H1 (cell line): ENCODE results near the gene COL4A1. TPM values are rescaled to one million over a fixed set of nuclear protein-coding genes. Genes with fewer than 3 reads are reported as not detected.

Source experiments
- CTCF ChIA-PET: fragments of 300-600 bp; sonication (Branson Sonifier 250); formaldehyde crosslinking; loops from one replicate; lab custom pipeline; 2021; ENCODE audit not compliant: partially characterized antibody; lab: Charles Lee
- POLR2A ChIA-PET: fragments of 300-600 bp; sonication (Branson Sonifier 250); formaldehyde crosslinking; loops from one replicate; lab custom pipeline; 2021; ENCODE audit warnings: inconsistent platforms; ENCODE audit not compliant: partially characterized antibody; lab: Charles Lee
- DNase-seq, 2 experiments: peaks; one replicate each; pipeline versions ENCODE4 v3.0.0 to v3.0.0-alpha.2; 2010 to 2022; ENCODE audit warnings: low spot score in 2 of 2, low read depth in 1 of 2, mixed read lengths in 1 of 2
- FAIRE-seq: peaks from 2 replicates; lab custom pipeline; 2011; peaks lifted over from hg19 to GRCh38; lab: Jason Lieb, UNC
- H2AFZ ChIP-seq: 2 replicates; pipeline ENCODE4 v1.8.1; 2012; ENCODE audit warnings: low read length, inconsistent platforms
- H2AK5ac ChIP-seq: 2 replicates; pipeline ENCODE4 v1.6.1; 2013; ENCODE audit warnings: low read depth, low read length
- H2BK120ac ChIP-seq: replicated peaks from 2 replicates; pipeline ENCODE3; 2013; ENCODE audit warnings: low read depth, low read length, inconsistent platforms
- H2BK12ac ChIP-seq: 2 replicates; pipeline ENCODE4 v1.6.1; 2013; ENCODE audit warnings: low read depth, low read length
- H2BK15ac ChIP-seq: 2 replicates; pipeline ENCODE4 v1.6.1; 2013; ENCODE audit warnings: low read length
- H2BK20ac ChIP-seq: 2 replicates; pipeline ENCODE4 v1.6.1; 2013; ENCODE audit warnings: low read length
- H2BK5ac ChIP-seq: 2 replicates; pipeline ENCODE4 v1.6.1; 2013; ENCODE audit warnings: low read depth, low read length
- H3K14ac ChIP-seq: 2 replicates; pipeline ENCODE4 v1.6.1; 2013; ENCODE audit warnings: inconsistent platforms; ENCODE audit not compliant: insufficient read length
- H3K18ac ChIP-seq: 2 replicates; pipeline ENCODE4 v1.6.1; 2013; ENCODE audit warnings: low read length; ENCODE audit errors: extremely low read depth
- H3K23ac ChIP-seq: 2 replicates; pipeline ENCODE4 v1.6.1; 2013; ENCODE audit warnings: inconsistent platforms; ENCODE audit not compliant: insufficient read length
- H3K23me2 ChIP-seq: 2 replicates; pipeline ENCODE4 v1.6.1; 2013; ENCODE audit warnings: low read depth, low read length
- H3K27ac ChIP-seq: 2 replicates; pipeline ENCODE4 v1.6.1; 2011; ENCODE audit warnings: low read depth, low read length, inconsistent platforms
- H3K27me3 ChIP-seq, 4 experiments: replicated peaks in 1 of 4; 1 replicate in 1 of 4; 2 replicates in 3 of 4; pipeline versions ENCODE4 v1.6.1 to v1.8.1; 2011 to 2013; ENCODE audit warnings: low read length in 3 of 4, mild to moderate bottlenecking in 3 of 4, inconsistent platforms in 2 of 4, mixed read lengths in 2 of 4, moderate library complexity in 1 of 4; ENCODE audit not compliant: control insufficient read depth in 3 of 4, insufficient read depth in 3 of 4; ENCODE audit errors: extremely low read depth in 1 of 4
- H3K36me3 ChIP-seq, 4 experiments: 2 replicates each; pipeline versions ENCODE4 v1.6.1 to v1.8.1; 2011 to 2013; ENCODE audit warnings: mild to moderate bottlenecking in 4 of 4, low read length in 3 of 4, moderate library complexity in 2 of 4, control low read depth in 1 of 4, inconsistent platforms in 1 of 4; ENCODE audit not compliant: insufficient read depth in 4 of 4, control insufficient read depth in 2 of 4
- H3K4ac ChIP-seq: replicated peaks from 2 replicates; pipeline ENCODE3; 2013; ENCODE audit warnings: low read length, low read depth, mixed read lengths, inconsistent platforms; ENCODE audit not compliant: insufficient read length
- H3K4me1 ChIP-seq, 4 experiments: replicated peaks in 1 of 4; 1 replicate in 1 of 4; 2 replicates in 3 of 4; pipeline versions ENCODE4 v1.6.1 to v1.8.1; 2011 to 2013; ENCODE audit warnings: low read length in 3 of 4, inconsistent platforms in 2 of 4, mixed read lengths in 1 of 4; ENCODE audit not compliant: insufficient read depth in 4 of 4, control insufficient read depth in 3 of 4
- H3K4me2 ChIP-seq, 2 experiments: 2 replicates each; pipeline versions ENCODE4 v1.6.1 to v1.8.1; 2011 to 2013; ENCODE audit warnings: low read depth in 2 of 2, low read length in 2 of 2, control low read depth in 1 of 2, inconsistent platforms in 1 of 2, mild to moderate bottlenecking in 1 of 2; ENCODE audit not compliant: insufficient read depth in 1 of 2
- H3K4me3 ChIP-seq, 4 experiments: fragments of 200-600, 300-600 bp in 1 of 4; sonication (generic), shearing (Covaris generic), sonication (Bioruptor Twin) in 1 of 4; 2 replicates each; pipeline versions ENCODE4 v1.5.1 to v1.8.1; 2011 to 2016; ENCODE audit warnings: low read length in 4 of 4, low read depth in 3 of 4, control low read depth in 2 of 4, inconsistent platforms in 2 of 4, mild to moderate bottlenecking in 2 of 4, mixed read lengths in 1 of 4, moderate library complexity in 1 of 4; ENCODE audit not compliant: insufficient read depth in 2 of 4; ENCODE audit errors: extremely low read depth in 1 of 4
- H3K56ac ChIP-seq: replicated peaks from 2 replicates; pipeline ENCODE3; 2013; ENCODE audit warnings: low read depth, mild to moderate bottlenecking, mixed read lengths, low read length, inconsistent platforms; ENCODE audit not compliant: insufficient read length
- H3K79me1 ChIP-seq: 2 replicates; pipeline ENCODE4 v1.6.1; 2013; ENCODE audit warnings: low read depth, low read length, control low read depth
- H3K79me2 ChIP-seq, 2 experiments: 2 replicates each; pipeline versions ENCODE4 v1.6.1 to v1.8.1; 2012 to 2013; ENCODE audit warnings: low read length in 2 of 2, mild to moderate bottlenecking in 2 of 2, inconsistent platforms in 1 of 2; ENCODE audit not compliant: insufficient read depth in 2 of 2, control insufficient read depth in 1 of 2
- H3K9ac ChIP-seq, 4 experiments: replicated peaks in 1 of 4; 1 replicate in 1 of 4; 2 replicates in 3 of 4; pipeline versions ENCODE4 v1.6.1 to v1.8.1; 2011 to 2013; ENCODE audit warnings: low read depth in 3 of 4, low read length in 3 of 4, control low read depth in 2 of 4, mild to moderate bottlenecking in 2 of 4, moderate library complexity in 2 of 4, inconsistent platforms in 1 of 4; ENCODE audit errors: extremely low read depth in 1 of 4
- H3K9me3 ChIP-seq, 2 experiments: 2 replicates each; pipeline versions ENCODE4 v1.6.1 to v1.8.1; 2012 to 2013; ENCODE audit warnings: mild to moderate bottlenecking in 2 of 2, moderate library complexity in 2 of 2, control low read depth in 1 of 2, inconsistent platforms in 1 of 2, low read depth in 1 of 2, low read length in 1 of 2, mixed read lengths in 1 of 2; ENCODE audit not compliant: insufficient read depth in 2 of 2
- H4K20me1 ChIP-seq, 2 experiments: replicated peaks in 1 of 2; 2 replicates each; pipeline versions ENCODE3 to v1.8.1; 2011 to 2013; ENCODE audit warnings: inconsistent platforms in 2 of 2, low read length in 2 of 2, mild to moderate bottlenecking in 1 of 2; ENCODE audit not compliant: insufficient read depth in 2 of 2, control insufficient read depth in 1 of 2
- H4K5ac ChIP-seq: 2 replicates; pipeline ENCODE4 v1.6.1; 2013; ENCODE audit warnings: low read length, low read depth, mixed read lengths, inconsistent platforms; ENCODE audit not compliant: insufficient read length
- H4K8ac ChIP-seq: 2 replicates; pipeline ENCODE4 v1.8.0; 2013; ENCODE audit warnings: mild to moderate bottlenecking, moderate library complexity, low read length, inconsistent platforms; ENCODE audit not compliant: insufficient read depth; ENCODE audit errors: extremely low read depth
- H4K91ac ChIP-seq: replicated peaks from 2 replicates; pipeline ENCODE3; 2013; ENCODE audit warnings: low read length, mixed read lengths, inconsistent platforms; ENCODE audit not compliant: insufficient read length
- CREB1 ChIP-seq: IDR thresholded peaks from 2 replicates; pipeline ENCODE4 v1.6.1; 2012; ENCODE audit warnings: inconsistent platforms
- JUN ChIP-seq: IDR thresholded peaks from 2 replicates; pipeline ENCODE4 v1.6.1; 2011; ENCODE audit warnings: low read depth, mild to moderate bottlenecking, improper control_type of control experiment, low read length
- KDM5A ChIP-seq: fragments of 200-600 bp; IDR thresholded peaks from 2 replicates; pipeline ENCODE4 v1.7.1; 2012; ENCODE audit warnings: mild to moderate bottlenecking, low read length, inconsistent platforms, mixed read lengths
- NANOG ChIP-seq: IDR thresholded peaks from 2 replicates; pipeline ENCODE4 v1.6.1; 2011; ENCODE audit warnings: low read length, low read depth, mild to moderate bottlenecking, inconsistent platforms; ENCODE audit not compliant: insufficient read depth, poor library complexity, severe bottlenecking
- SIX5 ChIP-seq: IDR thresholded peaks from 2 replicates; pipeline ENCODE4 v1.6.1; 2011; ENCODE audit warnings: mild to moderate bottlenecking, low read depth, low read length
- SP1 ChIP-seq: IDR thresholded peaks from 2 replicates; pipeline ENCODE4 v1.6.1; 2011; ENCODE audit warnings: low read depth, low read length
- WGBS, 2 experiments: shearing (Covaris generic) in 1 of 2; methylation state at CpG; one replicate each; pipeline versions ENCODE4 v1.1.6 to v1.1.7; 2013 to 2015; ENCODE audit warnings: low lambda C conversion rate in 2 of 2, mixed read lengths in 2 of 2, inconsistent platforms in 1 of 2, low coverage in 1 of 2, missing lambda C conversion rate in 1 of 2; ENCODE audit not compliant: insufficient replicate concordance in 2 of 2, insufficient coverage in 1 of 2, insufficient read length in 1 of 2; ENCODE audit errors: extremely low coverage in 1 of 2, missing lambda C conversion rate in 1 of 2; 5-methylcytosine and 5-hydroxymethylcytosine counted together
- polyA plus RNA-seq, 7 experiments: library from polyadenylated mRNA; depleted of rRNA in 3 of 7; stranded (reverse) in 5 of 7; unstranded in 2 of 7; fragments of >200 nt in 5 of 7; fragments of 200-250 nt in 2 of 7; gene quantifications; 1 replicate in 5 of 7; 2 replicates in 1 of 7; 4 replicates in 1 of 7; pipeline versions ENCODE4 v1.2.1 to v1.2.3, GENCODE V29; 2011 to 2013; ENCODE audit warnings: missing spikeins in 2 of 7, mixed read lengths in 2 of 7
- total RNA-seq: library from RNA; stranded (reverse); fragmentation: NEBNext Ultra II Directional; extraction: Animal tissue kit (Norgen Biotek cat#: 25700); gene quantifications from 2 replicates; pipeline ENCODE4 v1.2.1, GENCODE V29; 2021

COL4A1 gene
- total and polyA plus RNA-seq, 2 of the 8 experiments (the other 6 are each of a cell fraction or from before 2014, with no cell fraction given): 30.7 to 82.0 TPM

DNA sequence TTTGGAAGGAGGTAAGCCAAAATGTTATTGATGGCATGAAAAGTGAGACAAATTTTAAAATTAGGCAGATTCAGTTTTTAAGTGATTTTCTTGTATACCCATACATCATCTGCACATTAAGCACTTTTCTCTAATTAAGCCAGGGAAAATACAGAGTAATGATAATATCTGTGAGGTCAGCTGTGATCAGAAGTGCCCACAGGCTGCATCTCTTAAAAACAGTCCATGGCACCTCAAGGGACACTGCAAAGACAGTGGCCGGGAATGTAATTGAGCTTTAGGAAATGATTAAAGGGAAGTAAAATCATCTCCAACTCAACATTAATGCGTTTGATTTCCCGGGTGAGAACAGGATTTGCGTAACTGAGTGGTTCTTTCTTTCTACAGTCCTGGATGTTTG, 2.0 kb downstream of the COL4A1 start:
- Histone ChIP-seq H2AFZ (no peak overlapping the region), H3K27me3 (peaks cover 0 to 18% (median 10%) of the 10 kb centered on the region in 4 experiments; a peak in 5 of 7 replicates), H2BK15ac (no peak overlapping the region), H2BK120ac (no peak overlapping the region), H3K4me3 (no peak overlapping the region), H3K23ac (no peak overlapping the region), H3K36me3 (no peaks in the 10 kb centered on the region), H2BK5ac (no peak overlapping the region), H3K23me2 (peaks cover 15% of the 10 kb centered on the region), H3K18ac (no peak overlapping the region), H3K27ac (no peak overlapping the region), H4K8ac (no peak overlapping the region), H3K79me2 (peaks cover 0 to 16% of the 10 kb centered on the region in 2 experiments; a peak in 2 of 4 replicates), H3K4me1 (peaks cover 5 to 13% (median 9%) of the 10 kb centered on the region in 4 experiments; a peak in 5 of 7 replicates), H3K14ac (no peak overlapping the region), H4K5ac (no peak overlapping the region), H4K91ac (no peak overlapping the region), H3K4ac (no peak overlapping the region), H3K56ac (no peak overlapping the region), H2BK12ac (no peak overlapping the region), H3K4me2 (peak overlapping the region in 1 of 2 experiments; percentile 100; a peak in 1 of 4 replicates), H4K20me1 (peaks cover 0 to 1% of the 10 kb centered on the region in 2 experiments), H3K9ac (no peak overlapping the region), H3K9me3 (no peaks in the 10 kb centered on the region), H2AK5ac (no peak overlapping the region), H2BK20ac (no peak overlapping the region), H3K79me1 (peaks cover 4% of the 10 kb centered on the region; the same call in 1 of the 2 replicates)
- no peak for FAIRE-seq
- POLR2A ChIA-PET: interaction anchor here (5.3 to 5.5 kb wide), 2 partner anchors 8 to 22 kb away, joined by 34 read pairs; no protein-coding TSS in a partner anchor
- TF ChIP-seq SIX5 (no peak), NANOG (no peak), KDM5A (no peak), CREB1 (no peak), JUN (no peak), SP1 (no peak)
- WGBS, 2 experiments: 80% methylated on average over 4 of the region's 4 CpGs; no CpG with 5 or more reads in 1 of the 2 experiments
- CTCF ChIA-PET: interaction anchor here (0.6 to 4.5 kb wide), 7 partner anchors 22 to 83 kb away, joined by 3 to 18 read pairs (median 3); no protein-coding TSS in a partner anchor
- no peak for DNase-seq
